GM12878 (cell line): ENCODE measurements around the gene SPAG17. TPM values are rescaled to one million over a fixed set of nuclear protein-coding genes. Genes with fewer than 3 reads are reported as not detected.

Experiments used
- ATAC-seq: fragments of 200-7000 bp; cut with Tn5 transposase; 3 replicates; pipeline ENCODE4 v1.9.1; 2020; ENCODE audit warnings: mild to moderate bottlenecking, moderate library complexity
- Bru-seq: library from RNA; stranded (reverse); fragments of 400-500 nt; gene quantifications from one replicate; lab custom pipeline; 2021; lab: Mats Ljungman, UMichigan
- BruChase-seq, 2 experiments: library from RNA; stranded (reverse); fragments of 400-500 nt; gene quantifications; one replicate each; lab custom pipeline; 2021; lab: Mats Ljungman, UMichigan
- BruUV-seq: library from RNA; stranded (reverse); fragments of 400-500 nt; replicated peaks from 2 replicates; lab custom pipeline; 2021; lab: Mats Ljungman, UMichigan
- CTCF ChIA-PET: fragments of 300-600 bp; sonication (Branson Sonifier 250); formaldehyde crosslinking; extraction: SDS; loops from one replicate; lab custom pipeline; 2021; ENCODE audit warnings: inconsistent platforms; lab: Yijun Ruan, JAX
- POLR2A ChIA-PET: fragments of 350-600 bp; formaldehyde crosslinking; extraction: SDS; loops from one replicate; lab custom pipeline; 2021; ENCODE audit warnings: inconsistent platforms; lab: Charles Lee
- RAD21 ChIA-PET: fragments of 300-600 bp; sonication (Branson Sonifier 250); formaldehyde crosslinking; loops from one replicate; lab custom pipeline; 2023; ENCODE audit warnings: antibody characterized with exemption; ENCODE audit not compliant: unreplicated experiment; lab: Charles Lee
- SMC1A ChIA-PET: fragments of 300-600 bp; sonication (Branson Sonifier 250); formaldehyde crosslinking; loops from one replicate; lab custom pipeline; 2023; ENCODE audit not compliant: unreplicated experiment, uncharacterized antibody; lab: Charles Lee
- DNase-seq: peaks from one replicate; pipeline ENCODE4 v3.0.0-alpha.2; 2011; ENCODE audit warnings: low read depth, low spot score
- FAIRE-seq: peaks from 3 replicates; lab custom pipeline; 2011; peaks lifted over from hg19 to GRCh38; lab: Jason Lieb, UNC
- H2AFZ ChIP-seq: 2 replicates; pipeline ENCODE4 v1.6.0; 2011; ENCODE audit warnings: low read depth, low read length, control low read depth; ENCODE audit not compliant: control insufficient read depth
- H3K27ac ChIP-seq: 2 replicates; pipeline ENCODE4 v1.5.1; 2011; ENCODE audit warnings: control low read depth; ENCODE audit not compliant: control insufficient read depth, insufficient read depth
- H3K27me3 ChIP-seq, 2 experiments: replicated peaks in 1 of 2; 2 replicates each; pipeline versions ENCODE4 v1.6.0 to v1.6.1; 2011; ENCODE audit warnings: low read length in 1 of 2; ENCODE audit not compliant: control insufficient read depth in 2 of 2, insufficient read depth in 2 of 2
- H3K36me3 ChIP-seq, 2 experiments: 2 replicates each; pipeline ENCODE4 v1.5.1; 2011; ENCODE audit warnings: low read length in 1 of 2; ENCODE audit not compliant: control insufficient read depth in 2 of 2, insufficient read depth in 2 of 2
- H3K4me1 ChIP-seq: 2 replicates; pipeline ENCODE4 v1.6.1; 2011; ENCODE audit warnings: mild to moderate bottlenecking, low read length, moderate library complexity, mixed read lengths; ENCODE audit not compliant: control insufficient read depth, insufficient read depth
- H3K4me2 ChIP-seq: 2 replicates; pipeline ENCODE4 v1.6.0; 2011; ENCODE audit warnings: control low read depth; ENCODE audit not compliant: control insufficient read depth, insufficient read depth
- H3K4me3 ChIP-seq: fragments of 200-600 bp; sonication (generic); 2 replicates; pipeline ENCODE4 v1.5.1; 2016
- H3K79me2 ChIP-seq: 2 replicates; pipeline ENCODE4 v1.6.0; 2011; ENCODE audit warnings: low read length; ENCODE audit not compliant: control insufficient read depth, insufficient read depth
- H3K9ac ChIP-seq: 2 replicates; pipeline ENCODE4 v1.8.0; 2011; ENCODE audit warnings: low read length, control low read depth, mixed read lengths; ENCODE audit not compliant: control insufficient read depth, insufficient read depth
- H3K9me3 ChIP-seq: replicated peaks from 3 replicates; pipeline ENCODE4 v1.5.1; 2011; ENCODE audit warnings: mild to moderate bottlenecking, low read length; ENCODE audit not compliant: control insufficient read depth, insufficient read depth
- H4K20me1 ChIP-seq: 2 replicates; pipeline ENCODE4 v1.6.0; 2011; ENCODE audit not compliant: control insufficient read depth, insufficient read depth
- IKZF1 ChIP-seq: fragments of 450-650 bp; conservative IDR thresholded peaks from 2 replicates; pipeline ENCODE4 v1.6.1; 2017; ENCODE audit warnings: antibody characterized with exemption, mild to moderate bottlenecking
- MXI1 ChIP-seq: fragments of 150-350 bp; IDR thresholded peaks from 2 replicates; pipeline ENCODE4 v1.6.1; 2011; ENCODE audit warnings: low read depth, mild to moderate bottlenecking, inconsistent platforms, low read length, improper control_type of control experiment
- NBN ChIP-seq: fragments of 450-650 bp; IDR thresholded peaks from 2 replicates; pipeline ENCODE4 v1.6.1; 2016
- RAD21 ChIP-seq: IDR thresholded peaks from 2 replicates; pipeline ENCODE4 v1.6.1; 2011; ENCODE audit warnings: mild to moderate bottlenecking, low read depth, low read length, moderate library complexity; ENCODE audit not compliant: insufficient read depth
- RUNX3 ChIP-seq: IDR thresholded peaks from 2 replicates; pipeline ENCODE4 v1.6.1; 2012; ENCODE audit warnings: low read length, inconsistent platforms
- SUPT20H ChIP-seq: IDR thresholded peaks from 2 replicates; pipeline ENCODE4 v1.6.1; 2011; ENCODE audit warnings: low read depth, mild to moderate bottlenecking, low read length, moderate library complexity, borderline replicate concordance; ENCODE audit not compliant: control insufficient read depth
- TBL1XR1 ChIP-seq: IDR thresholded peaks from 2 replicates; pipeline ENCODE4 v1.6.1; 2012; ENCODE audit warnings: low read depth, low read length, improper control_type of control experiment
- TCF7 ChIP-seq: IDR thresholded peaks from 2 replicates; pipeline ENCODE4 v1.6.1; 2014; ENCODE audit warnings: antibody characterized with exemption, borderline replicate concordance
- WGBS: methylation state at CpG from one replicate; pipeline ENCODE4 v1.1.6; 2016; ENCODE audit warnings: low lambda C conversion rate; ENCODE audit not compliant: insufficient replicate concordance, insufficient coverage; ENCODE audit errors: missing lambda C conversion rate; 5-methylcytosine and 5-hydroxymethylcytosine counted together
- in situ Hi-C: fragments of 300-500 bp; cut with MboI; formaldehyde crosslinking; loops from 9 replicates; pipeline ENCODE4 v1.14.3; 2018; ENCODE audit warnings: mixed read lengths
- intact Hi-C: fragments of 100-400 bp; cut with micrococcal nuclease; formaldehyde crosslinking; loops from one replicate; pipeline ENCODE4 v1.14.2; 2022; ENCODE audit not compliant: unreplicated experiment
- long read RNA-seq, 2 experiments: library from polyadenylated mRNA; unstranded; transcript quantifications; one replicate each; pipeline ENCODE4 v2.0.0, GENCODE V29; 2019 to 2020
- polyA minus RNA-seq, 3 experiments: library from RNA; depleted of rRNA, polyadenylated mRNA; stranded (reverse); fragments of >200 nt; gene quantifications; 2 replicates each; pipeline ENCODE4 v1.2.3, GENCODE V29; 2011
- polyA plus RNA-seq, 11 experiments: library from polyadenylated mRNA; depleted of rRNA in 4 of 11; unstranded in 6 of 11; stranded (reverse) in 5 of 11; fragments of >200 nt; fragmentation: Nextera tagmentation in 4 of 11; fragmentation: Illumina TruSeq in 1 of 11; extraction: Ambion mirVana in 4 of 11; extraction: Trizol in 1 of 11; gene quantifications; 1 replicate in 1 of 11; 2 replicates in 10 of 11; pipeline versions ENCODE4 v1.2.1 to v1.2.3, GENCODE V29; 2011 to 2016; ENCODE audit warnings: inconsistent platforms in 2 of 11, missing spikeins in 2 of 11, low read depth in 1 of 11
- total RNA-seq, 4 experiments: library from RNA; depleted of rRNA in 3 of 4; stranded (reverse); fragments of >200 nt in 3 of 4; fragmentation: Illumina TruSeq in 1 of 4; extraction: Trizol in 1 of 4; gene quantifications; 2 replicates each; pipeline versions ENCODE4 v1.2.1 to v1.2.3, GENCODE V29; 2013 to 2021
- TF ChIP-seq, protein P1 (sequence below): fragments of 450-650 bp; IDR thresholded peaks from 2 replicates; pipeline ENCODE4 v1.6.1; 2017; ENCODE audit warnings: antibody characterized with exemption, mild to moderate bottlenecking, moderate library complexity
- TF ChIP-seq, protein P2 (sequence below): fragments of 450-650 bp; IDR thresholded peaks from 2 replicates; pipeline ENCODE4 v1.6.1; 2016; ENCODE audit warnings: mild to moderate bottlenecking

The SPAG17 gene
- not detected in 2 replicates for total RNA-seq (2013; cell fraction: nucleolus; rRNA removed)
- total RNA-seq (2014; rRNA removed) (not detected in 2 replicates), total RNA-seq (2014; rRNA removed; fragmentation: Illumina TruSeq; extraction: Trizol) (not detected in 2 replicates), total RNA-seq (2021) (not detected in 2 replicates), polyA plus RNA-seq (2011; rRNA removed) (0.16 TPM in 1 of 2 replicates, not detected in the other), polyA plus RNA-seq (2014; fragmentation: Illumina TruSeq; extraction: Trizol) (not detected in 2 replicates), polyA plus RNA-seq (2014; fragmentation: Nextera tagmentation; extraction: Ambion mirVana) (under 1 TPM; 0.02 to 0.03 TPM), polyA plus RNA-seq (2014; rRNA removed) (not detected in 2 replicates), polyA plus RNA-seq (2016; fragmentation: Nextera tagmentation; extraction: Ambion mirVana) (under 1 TPM in 1 of 2 experiments, not detected in 1; 0.16 TPM), polyA minus RNA-seq (2011; rRNA and poly(A)+ RNA removed) (not detected in 2 replicates), Bru-seq, nascent RNA (not detected), BruChase-seq, experiment 1, labeled RNA remaining after a 6-hour chase (percentile 3 among the genes with signal in this experiment), BruChase-seq, experiment 2, labeled RNA remaining after a 2-hour chase (percentile 2 among the genes with signal in this experiment)
- not detected for polyA plus RNA-seq (2011; ENCODE audit: low read depth)
- polyA plus RNA-seq (2011; cell fraction: cytosol; rRNA removed): not detected in 2 replicates
- polyA plus RNA-seq (2011; cell fraction: nucleus; rRNA removed): 0.12 TPM in 1 of 2 replicates, not detected in the other
- not detected in 2 replicates for polyA plus RNA-seq (2012)
- not detected in 2 replicates for polyA minus RNA-seq (2011; cell fraction: cytosol; rRNA and poly(A)+ RNA removed)
- polyA minus RNA-seq (2011; cell fraction: nucleus; rRNA and poly(A)+ RNA removed): not detected in 2 replicates
- long read RNA-seq, experiment 1: 0 reads
- long read RNA-seq, experiment 2, partial matches to known transcripts: 0 of 1 reads
- long read RNA-seq, experiment 2, other reads (novel, unspliced or antisense): 1 of 1 reads

DNA sequence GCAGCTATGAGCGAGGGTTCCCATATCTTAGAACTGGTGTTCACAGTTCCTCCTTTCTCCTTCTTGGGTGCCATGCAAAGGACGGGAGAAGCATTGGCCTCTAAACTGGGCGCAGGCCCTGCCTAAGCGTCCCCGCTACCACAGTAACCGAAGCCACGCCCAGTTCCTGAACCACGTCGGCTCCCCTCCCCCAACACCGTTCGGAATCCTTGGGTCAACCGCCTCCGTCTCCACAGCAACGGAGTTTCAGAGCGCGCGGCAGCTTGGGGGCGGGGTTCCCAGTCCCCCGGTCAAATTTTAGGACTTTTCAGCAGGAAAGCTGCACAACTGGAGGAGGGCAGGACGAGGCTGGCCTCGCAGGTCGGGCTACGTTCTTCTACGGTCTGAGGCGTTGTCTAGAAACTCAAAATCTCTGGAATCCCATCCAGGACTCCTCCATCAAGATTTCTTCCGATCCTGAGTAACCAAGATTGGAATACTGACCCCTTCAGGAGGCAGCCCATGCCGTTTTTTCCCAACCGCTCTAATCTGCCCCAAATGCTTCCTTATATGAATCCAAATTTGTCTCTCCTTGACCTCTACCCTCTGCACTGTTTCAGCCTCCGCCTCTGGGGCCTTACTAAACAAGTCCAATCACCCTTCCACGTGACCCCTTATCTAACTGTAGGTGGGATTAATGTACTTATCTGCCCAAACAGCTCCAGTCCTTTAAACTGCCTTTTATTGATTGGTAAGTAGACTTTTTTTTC lies at the start of gene SPAG17:
TSS of gene SPAG17 (minus strand) at position 145 of the 749 bp plus-strand sequence. CDS start at position 74, 71 bp downstream.
- Histone ChIP-seq H3K4me2 (no peak within 1 kb of the TSS), H3K9me3 (no peaks in the 10 kb centered on the region), H3K27me3 (no peaks in the 10 kb centered on the region), H3K9ac (no peak within 1 kb of the TSS), H3K79me2 (no peaks in the 10 kb centered on the region), H3K36me3 (no peaks in the 10 kb centered on the region), H3K4me3 (no peak within 1 kb of the TSS), H3K4me1 (no peaks in the 10 kb centered on the region), H3K27ac (no peak within 1 kb of the TSS), H2AFZ (no peak within 1 kb of the TSS), H4K20me1 (no peaks in the 10 kb centered on the region)
- CTCF ChIA-PET: interaction anchor here (1.3 kb wide), 1 partner anchor 17 kb away, joined by 3 read pairs; no protein-coding TSS in a partner anchor
- DNase-seq: no peak
- no TSS peak for BruUV-seq
- FAIRE-seq: no peak
- TF ChIP-seq, protein P1, sequence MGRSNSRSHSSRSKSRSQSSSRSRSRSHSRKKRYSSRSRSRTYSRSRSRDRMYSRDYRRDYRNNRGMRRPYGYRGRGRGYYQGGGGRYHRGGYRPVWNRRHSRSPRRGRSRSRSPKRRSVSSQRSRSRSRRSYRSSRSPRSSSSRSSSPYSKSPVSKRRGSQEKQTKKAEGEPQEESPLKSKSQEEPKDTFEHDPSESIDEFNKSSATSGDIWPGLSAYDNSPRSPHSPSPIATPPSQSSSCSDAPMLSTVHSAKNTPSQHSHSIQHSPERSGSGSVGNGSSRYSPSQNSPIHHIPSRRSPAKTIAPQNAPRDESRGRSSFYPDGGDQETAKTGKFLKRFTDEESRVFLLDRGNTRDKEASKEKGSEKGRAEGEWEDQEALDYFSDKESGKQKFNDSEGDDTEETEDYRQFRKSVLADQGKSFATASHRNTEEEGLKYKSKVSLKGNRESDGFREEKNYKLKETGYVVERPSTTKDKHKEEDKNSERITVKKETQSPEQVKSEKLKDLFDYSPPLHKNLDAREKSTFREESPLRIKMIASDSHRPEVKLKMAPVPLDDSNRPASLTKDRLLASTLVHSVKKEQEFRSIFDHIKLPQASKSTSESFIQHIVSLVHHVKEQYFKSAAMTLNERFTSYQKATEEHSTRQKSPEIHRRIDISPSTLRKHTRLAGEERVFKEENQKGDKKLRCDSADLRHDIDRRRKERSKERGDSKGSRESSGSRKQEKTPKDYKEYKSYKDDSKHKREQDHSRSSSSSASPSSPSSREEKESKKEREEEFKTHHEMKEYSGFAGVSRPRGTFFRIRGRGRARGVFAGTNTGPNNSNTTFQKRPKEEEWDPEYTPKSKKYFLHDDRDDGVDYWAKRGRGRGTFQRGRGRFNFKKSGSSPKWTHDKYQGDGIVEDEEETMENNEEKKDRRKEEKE: no peak
- TF ChIP-seq TCF7 (no peak), RUNX3 (no peak), IKZF1 (no peak), RAD21 (no peak), MXI1 (no peak), SUPT20H (no peak), NBN (no peak), TBL1XR1 (no peak)
- TF ChIP-seq, protein P2, sequence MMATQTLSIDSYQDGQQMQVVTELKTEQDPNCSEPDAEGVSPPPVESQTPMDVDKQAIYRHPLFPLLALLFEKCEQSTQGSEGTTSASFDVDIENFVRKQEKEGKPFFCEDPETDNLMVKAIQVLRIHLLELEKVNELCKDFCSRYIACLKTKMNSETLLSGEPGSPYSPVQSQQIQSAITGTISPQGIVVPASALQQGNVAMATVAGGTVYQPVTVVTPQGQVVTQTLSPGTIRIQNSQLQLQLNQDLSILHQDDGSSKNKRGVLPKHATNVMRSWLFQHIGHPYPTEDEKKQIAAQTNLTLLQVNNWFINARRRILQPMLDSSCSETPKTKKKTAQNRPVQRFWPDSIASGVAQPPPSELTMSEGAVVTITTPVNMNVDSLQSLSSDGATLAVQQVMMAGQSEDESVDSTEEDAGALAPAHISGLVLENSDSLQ: no peak
- no peak for ATAC-seq
- intact Hi-C loops (no loop called here), in situ Hi-C loops (no loop called here)
- RAD21 ChIA-PET: no interaction called here
- POLR2A ChIA-PET: no interaction called here
- WGBS: 34% methylated on average over 30 of the region's 30 CpGs
- SMC1A ChIA-PET: no interaction called here
